Loucy (cell line): Measurements from ENCODE around the gene ATG13.

Source experiments
- H2AFZ ChIP-seq: fragments of 200-600 bp; sonication (generic); 2 replicates; pipeline ENCODE4 v1.6.0; 2016; ENCODE audit warnings: antibody characterized with exemption, mild to moderate bottlenecking, low read length, moderate library complexity
- H3F3A ChIP-seq: fragments of 200-600 bp; 2 replicates; pipeline ENCODE4 v1.6.0; 2016; ENCODE audit warnings: antibody characterized with exemption, low read depth, mild to moderate bottlenecking
- H3K27me3 ChIP-seq: fragments of 200-600 bp; sonication (generic); 2 replicates; pipeline ENCODE4 v1.6.1; 2014; ENCODE audit warnings: low read length, mild to moderate bottlenecking; ENCODE audit not compliant: insufficient read depth, poor library complexity, severe bottlenecking
- H3K36me3 ChIP-seq: fragments of 200-600 bp; sonication (generic); 2 replicates; pipeline ENCODE4 v1.6.1; 2016; ENCODE audit warnings: low read length; ENCODE audit not compliant: insufficient read depth
- H3K4me1 ChIP-seq: fragments of 200-600 bp; sonication (generic); 2 replicates; pipeline ENCODE4 v1.5.1; 2014; ENCODE audit warnings: low read length, mild to moderate bottlenecking; ENCODE audit not compliant: insufficient read depth, poor library complexity, severe bottlenecking
- H3K4me2 ChIP-seq: fragments of 200-600 bp; sonication (generic); 2 replicates; pipeline ENCODE4 v1.6.0; 2014; ENCODE audit warnings: antibody characterized with exemption, low read length, low read depth, mild to moderate bottlenecking; ENCODE audit not compliant: poor library complexity, severe bottlenecking
- H3K4me3 ChIP-seq: fragments of 200-600 bp; sonication (generic); 2 replicates; pipeline ENCODE4 v1.5.1; 2014; ENCODE audit warnings: low read length, mild to moderate bottlenecking, mixed read lengths; ENCODE audit not compliant: poor library complexity, severe bottlenecking
- H3K79me2 ChIP-seq: fragments of 200-600 bp; sonication (generic); 2 replicates; pipeline ENCODE4 v1.6.1; 2014; ENCODE audit warnings: low read length; ENCODE audit not compliant: insufficient read depth
- H3K9ac ChIP-seq: fragments of 200-600 bp; sonication (generic); 2 replicates; pipeline ENCODE4 v1.6.0; 2014; ENCODE audit warnings: mild to moderate bottlenecking, low read depth, low read length, moderate library complexity; ENCODE audit not compliant: poor library complexity, severe bottlenecking
- H3K9me2 ChIP-seq: fragments of 200-600 bp; sonication (generic); replicated peaks from 2 replicates; pipeline ENCODE4 v1.6.1; 2016; ENCODE audit warnings: low read depth, low read length, mixed read lengths
- H3K9me3 ChIP-seq: fragments of 200-600 bp; sonication (generic); 2 replicates; pipeline ENCODE4 v1.6.1; 2014; ENCODE audit warnings: mild to moderate bottlenecking, antibody characterized with exemption, low read length, low read depth; ENCODE audit not compliant: insufficient read depth
- H4K20me1 ChIP-seq: fragments of 200-600 bp; sonication (generic); 2 replicates; pipeline ENCODE4 v1.6.0; 2014; ENCODE audit warnings: antibody characterized with exemption, low read length, mild to moderate bottlenecking; ENCODE audit not compliant: insufficient read depth, poor library complexity, severe bottlenecking
- EZH2phosphoT487 ChIP-seq: fragments of 200-600 bp; IDR thresholded peaks from 2 replicates; pipeline ENCODE4 v1.6.1; 2018; ENCODE audit warnings: antibody characterized with exemption, mild to moderate bottlenecking, moderate library complexity, borderline replicate concordance
- TF ChIP-seq, protein P1 (sequence below): fragments of 200-600 bp; sonication (generic); conservative IDR thresholded peaks from 2 replicates; pipeline ENCODE4 v1.5.1; 2014; ENCODE audit warnings: mild to moderate bottlenecking, antibody characterized with exemption, low read length

Gene ATG13

DNA sequence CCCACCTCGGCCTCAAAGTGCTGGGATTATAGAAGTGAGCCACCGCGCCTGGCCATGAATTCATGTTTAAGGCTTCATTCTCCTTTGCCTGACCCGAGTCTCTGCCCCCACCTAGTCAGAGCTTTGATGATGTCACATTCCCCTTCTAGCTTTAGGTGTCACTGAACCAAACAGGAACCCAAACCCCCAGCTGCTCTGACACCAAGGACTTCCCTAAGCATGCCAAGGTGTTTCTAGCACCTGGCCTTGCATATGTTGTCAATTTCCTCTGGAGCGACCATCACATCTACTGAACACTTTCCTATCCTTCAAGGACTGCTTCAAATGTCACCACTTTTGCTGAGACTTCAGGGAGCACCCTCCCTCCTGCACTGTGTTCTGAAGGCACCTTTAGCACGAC lies 103.9 kb downstream of the ATG13 start:
- Histone ChIP-seq H3K9me3 (no peaks in the 10 kb centered on the region), H3K4me1 (peaks cover 19% of the 10 kb centered on the region), H3K4me3 (no peak overlapping the region), H3K9ac (no peak overlapping the region), H2AFZ (no peak overlapping the region), H3K4me2 (no peak overlapping the region), H3K9me2 (no peaks in the 10 kb centered on the region), H4K20me1 (no peaks in the 10 kb centered on the region), H3K27me3 (no peaks in the 10 kb centered on the region), H3K36me3 (no peaks in the 10 kb centered on the region), H3F3A (no peaks in the 10 kb centered on the region), H3K79me2 (no peaks in the 10 kb centered on the region)
- TF ChIP-seq EZH2phosphoT487: no peak
- TF ChIP-seq, protein P1, sequence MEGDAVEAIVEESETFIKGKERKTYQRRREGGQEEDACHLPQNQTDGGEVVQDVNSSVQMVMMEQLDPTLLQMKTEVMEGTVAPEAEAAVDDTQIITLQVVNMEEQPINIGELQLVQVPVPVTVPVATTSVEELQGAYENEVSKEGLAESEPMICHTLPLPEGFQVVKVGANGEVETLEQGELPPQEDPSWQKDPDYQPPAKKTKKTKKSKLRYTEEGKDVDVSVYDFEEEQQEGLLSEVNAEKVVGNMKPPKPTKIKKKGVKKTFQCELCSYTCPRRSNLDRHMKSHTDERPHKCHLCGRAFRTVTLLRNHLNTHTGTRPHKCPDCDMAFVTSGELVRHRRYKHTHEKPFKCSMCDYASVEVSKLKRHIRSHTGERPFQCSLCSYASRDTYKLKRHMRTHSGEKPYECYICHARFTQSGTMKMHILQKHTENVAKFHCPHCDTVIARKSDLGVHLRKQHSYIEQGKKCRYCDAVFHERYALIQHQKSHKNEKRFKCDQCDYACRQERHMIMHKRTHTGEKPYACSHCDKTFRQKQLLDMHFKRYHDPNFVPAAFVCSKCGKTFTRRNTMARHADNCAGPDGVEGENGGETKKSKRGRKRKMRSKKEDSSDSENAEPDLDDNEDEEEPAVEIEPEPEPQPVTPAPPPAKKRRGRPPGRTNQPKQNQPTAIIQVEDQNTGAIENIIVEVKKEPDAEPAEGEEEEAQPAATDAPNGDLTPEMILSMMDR: no peak

DNA sequence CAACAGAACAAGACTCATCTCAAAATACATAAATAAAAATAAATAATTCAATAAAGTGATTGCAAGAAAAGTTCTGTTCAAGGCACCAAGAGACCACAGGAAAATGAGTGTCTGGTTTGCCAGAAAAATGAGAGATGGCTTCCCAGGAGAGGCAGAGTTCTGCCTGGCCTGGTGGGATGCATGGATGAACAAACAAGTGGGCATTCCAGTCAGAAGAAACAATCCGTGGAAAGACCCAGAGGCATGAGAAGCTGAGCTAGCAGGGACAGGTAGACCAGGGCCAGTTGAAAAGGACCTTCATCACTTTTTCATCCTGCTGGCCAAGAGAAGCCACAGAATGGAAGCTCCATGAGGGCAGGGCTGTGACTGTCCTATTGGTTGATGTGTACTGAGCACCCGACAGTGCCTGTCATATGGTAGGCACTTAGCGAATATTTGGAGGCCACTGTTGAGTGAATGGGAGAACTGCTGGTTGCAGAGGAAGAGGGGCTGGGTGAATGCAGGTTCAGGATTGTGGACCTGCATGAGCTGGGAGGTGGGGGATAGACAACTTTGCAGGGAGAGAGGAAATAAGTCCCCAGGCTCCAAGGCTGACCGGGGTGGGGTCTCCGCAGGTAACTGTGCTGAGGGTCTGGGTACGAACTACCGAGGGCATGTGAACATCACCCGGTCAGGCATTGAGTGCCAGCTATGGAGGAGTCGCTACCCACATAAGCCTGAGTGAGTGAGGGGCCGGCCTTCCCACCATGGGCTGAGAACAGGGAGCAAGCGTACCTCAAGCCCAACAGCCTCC lies 105.4 kb downstream of the ATG13 start:
- no peaks in the 10 kb centered on the region for H3K9me3 ChIP-seq
- no peaks in the 10 kb centered on the region for H3K36me3 ChIP-seq
- no peaks in the 10 kb centered on the region for H3K27me3 ChIP-seq
- H3F3A ChIP-seq: no peaks in the 10 kb centered on the region
- TF ChIP-seq EZH2phosphoT487: no peak
- TF ChIP-seq, protein P1: no peak
- H3K9me2 ChIP-seq: no peaks in the 10 kb centered on the region
- no peak overlapping the region for H3K9ac ChIP-seq
- no peaks in the 10 kb centered on the region for H3K79me2 ChIP-seq
- no peak overlapping the region for H3K4me2 ChIP-seq
- H3K4me3 ChIP-seq: no peak overlapping the region
- H3K4me1 ChIP-seq: peaks cover 19% of the 10 kb centered on the region
- no peaks in the 10 kb centered on the region for H4K20me1 ChIP-seq
- no peak overlapping the region for H2AFZ ChIP-seq

DNA sequence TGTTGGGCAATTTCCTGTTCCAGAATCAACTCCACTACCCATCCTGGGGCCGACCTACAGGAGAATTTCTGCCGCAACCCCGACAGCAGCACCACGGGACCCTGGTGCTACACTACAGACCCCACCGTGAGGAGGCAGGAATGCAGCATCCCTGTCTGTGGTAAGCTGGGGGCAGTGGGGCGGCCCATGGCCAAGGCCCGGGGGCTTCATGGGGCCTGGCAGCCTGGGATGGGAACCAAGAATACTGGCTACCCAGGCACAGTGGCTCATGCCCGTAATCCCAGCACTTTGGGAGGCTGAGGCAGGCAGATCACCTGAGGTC lies 106.0 kb downstream of the ATG13 start:
- H3K36me3 ChIP-seq: no peaks in the 10 kb centered on the region
- peaks cover 13% of the 10 kb centered on the region for H3K4me1 ChIP-seq
- H3F3A ChIP-seq: no peaks in the 10 kb centered on the region
- no peak for TF ChIP-seq EZH2phosphoT487
- TF ChIP-seq, protein P1: no peak
- no peaks in the 10 kb centered on the region for H3K27me3 ChIP-seq
- H3K4me2 ChIP-seq: no peak overlapping the region
- no peak overlapping the region for H3K4me3 ChIP-seq
- no peaks in the 10 kb centered on the region for H4K20me1 ChIP-seq
- H3K9me2 ChIP-seq: no peaks in the 10 kb centered on the region
- no peak overlapping the region for H3K9ac ChIP-seq
- H3K79me2 ChIP-seq: no peaks in the 10 kb centered on the region
- no peak overlapping the region for H2AFZ ChIP-seq
- no peaks in the 10 kb centered on the region for H3K9me3 ChIP-seq
